ENCODE results near the gene KCNQ5. TPM values are rescaled to one million over a fixed set of nuclear protein-coding genes. Genes with fewer than 3 reads are reported as not detected.

KCNQ5 gene
- total RNA-seq, 1 donor from 2014 or later, result 3.5 TPM

GRCh38 chr6:72639920-72640614 is 18.2 kb downstream of the KCNQ5 start:
- DNase-seq (ENCODE audit: low read depth), result no peak

- DNase-seq (ENCODE audit: low read depth), result no peak
Measured at GRCh38 chr6:72640615-72640930, 18.7 kb downstream of the KCNQ5 start.

GRCh38 chr6:72642435-72642834 is 20.6 kb downstream of the KCNQ5 start:
- no peak for DNase-seq (ENCODE audit: low read depth)

GRCh38 chr6:72643214-72643613 is 21.4 kb downstream of the KCNQ5 start:
- DNase-seq (ENCODE audit: low read depth), result peak; percentile 34

- no peak for DNase-seq (ENCODE audit: low read depth)
Measured at GRCh38 chr6:72646604-72647485, 25.0 kb downstream of the KCNQ5 start.

GRCh38 chr6:72647489-72647888 is 25.6 kb downstream of the KCNQ5 start:
- no peak for DNase-seq (ENCODE audit: low read depth)

- DNase-seq (ENCODE audit: low read depth), result peak; percentile 40
Measured at GRCh38 chr6:72649032-72649984, 27.4 kb downstream of the KCNQ5 start.

- DNase-seq (ENCODE audit: low read depth), result no peak
Measured at GRCh38 chr6:72650081-72650745, 28.3 kb downstream of the KCNQ5 start.

GRCh38 chr6:72651174-72651573 is 29.3 kb downstream of the KCNQ5 start:
- DNase-seq (ENCODE audit: low read depth), result no peak

- no peak for DNase-seq (ENCODE audit: low read depth)
Measured at GRCh38 chr6:72651967-72652956, 30.4 kb downstream of the KCNQ5 start.

- no peak for DNase-seq (ENCODE audit: low read depth)
Measured at GRCh38 chr6:72653026-72653425, 31.2 kb downstream of the KCNQ5 start.

GRCh38 chr6:72654071-72654621 is 32.3 kb downstream of the KCNQ5 start:
- no peak for DNase-seq (ENCODE audit: low read depth)

GRCh38 chr6:72657407-72658197 is 35.7 kb downstream of the KCNQ5 start:
- no peak for DNase-seq (ENCODE audit: low read depth)

- no peak for DNase-seq (ENCODE audit: low read depth)
Measured at GRCh38 chr6:72659754-72660153, 37.9 kb downstream of the KCNQ5 start.

GRCh38 chr6:72661411-72661810 is 39.5 kb downstream of the KCNQ5 start:
- DNase-seq (ENCODE audit: low read depth), result no peak

GRCh38 chr6:72665599-72665998 is 43.7 kb downstream of the KCNQ5 start:
- DNase-seq (ENCODE audit: low read depth), result no peak

- DNase-seq (ENCODE audit: low read depth), result no peak
Measured at GRCh38 chr6:72669324-72669723, 47.5 kb downstream of the KCNQ5 start.

GRCh38 chr6:72672906-72673305 is 51.0 kb downstream of the KCNQ5 start:
- peak; percentile 74 for DNase-seq (ENCODE audit: low read depth)

GRCh38 chr6:72674842-72675241 is 53.0 kb downstream of the KCNQ5 start:
- no peak for DNase-seq (ENCODE audit: low read depth)
